HG03571 (cell line): ENCODE measurements around the gene GUCY1A1.

Experiments used
- ATAC-seq: cut with Tn5 transposase; IDR thresholded peaks from one replicate; pipeline ENCODE4 v1.9.1; 2021; ENCODE audit not compliant: unreplicated experiment

GUCY1A1 gene

GRCh38 chr4:155657985-155658680 lies 8.5 kb upstream of the GUCY1A1 start:
- no peak for ATAC-seq

DNA sequence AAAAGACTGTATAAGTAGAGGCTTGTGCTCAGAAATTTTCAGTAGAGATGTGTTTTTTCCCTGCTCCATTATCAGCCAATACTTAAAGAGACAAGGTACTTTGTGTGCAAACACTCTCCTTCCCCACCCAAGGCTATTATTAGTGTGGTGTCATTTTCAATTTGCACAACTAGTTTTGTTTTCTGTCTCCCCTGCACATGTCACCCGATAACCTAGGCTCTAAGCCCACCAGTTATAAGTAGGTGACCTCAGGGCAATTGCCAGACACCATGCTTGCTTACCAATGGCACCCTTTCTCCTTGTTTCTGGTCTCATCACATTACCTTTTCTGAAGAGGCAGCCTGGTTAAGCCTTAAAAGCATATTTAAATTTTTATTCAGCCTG lies 8.0 kb upstream of the GUCY1A1 start:
- no peak for ATAC-seq

- no peak for ATAC-seq
Measured at GRCh38 chr4:155659176-155659575, 7.5 kb upstream of the GUCY1A1 start.

DNA sequence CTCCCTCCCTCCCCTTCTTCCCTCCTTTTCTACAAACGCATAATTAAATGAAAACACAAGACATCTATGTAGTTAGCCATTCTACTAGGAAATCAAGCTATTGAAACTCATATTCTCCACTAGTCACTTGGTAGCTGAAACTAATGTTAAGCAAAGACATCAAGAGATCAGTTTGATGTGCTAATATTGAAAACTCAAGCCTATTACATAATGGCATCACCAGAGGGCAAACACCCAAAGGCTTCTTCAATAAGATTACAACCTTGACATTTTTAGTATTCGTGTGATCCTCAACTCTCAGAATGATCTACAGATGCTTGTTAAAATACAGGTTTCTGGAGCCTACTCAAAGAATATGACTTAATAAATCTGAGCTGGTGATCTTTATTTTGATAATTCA lies 6.2 kb upstream of the GUCY1A1 start:
- no peak for ATAC-seq

DNA sequence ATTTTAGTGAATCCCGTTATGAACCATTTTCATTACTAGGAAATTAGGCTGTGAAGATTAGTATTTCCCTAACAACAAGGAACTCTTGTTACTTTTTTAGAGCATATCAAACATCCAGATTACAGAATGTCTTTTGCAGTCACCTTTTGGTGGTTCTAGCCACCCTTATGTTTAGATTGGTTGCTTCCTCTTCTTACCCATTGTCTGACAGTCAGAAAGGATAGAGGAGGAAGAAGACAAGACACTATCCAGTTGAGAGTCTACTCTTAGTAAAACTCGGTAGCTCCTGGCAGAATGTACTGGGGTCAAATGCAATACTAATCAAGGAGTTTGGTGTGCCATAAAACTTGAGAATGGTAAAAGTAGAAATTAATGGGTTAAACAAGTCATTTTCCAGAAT lies 1.6 kb upstream of the GUCY1A1 start:
- no peak for ATAC-seq

DNA sequence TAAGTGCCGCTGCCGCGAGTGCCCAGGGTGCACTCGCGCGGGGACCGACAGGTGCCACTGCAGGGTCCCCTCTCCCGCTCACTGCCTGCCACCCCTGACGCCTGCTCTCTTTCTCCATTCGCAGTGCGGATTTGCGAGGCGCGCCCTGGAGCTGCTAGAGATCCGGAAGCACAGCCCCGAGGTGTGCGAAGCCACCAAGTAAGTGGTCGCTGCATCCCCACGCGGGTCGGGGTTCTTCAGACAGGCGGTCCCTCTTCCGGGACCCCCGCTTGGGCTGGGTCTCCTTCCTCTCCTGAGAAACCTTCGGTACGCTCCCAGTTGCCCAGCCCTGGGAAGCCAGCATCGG lies 547 bp downstream of the GUCY1A1 start:
- peak; percentile 63 for ATAC-seq

- ATAC-seq, result peak; percentile 59
Measured at GRCh38 chr4:155667568-155668511, 1.2 kb downstream of the GUCY1A1 start.

- ATAC-seq, result no peak
Measured at GRCh38 chr4:155668707-155669220, 2.1 kb downstream of the GUCY1A1 start.

- ATAC-seq, result no peak
Measured at GRCh38 chr4:155672342-155672741, 5.7 kb downstream of the GUCY1A1 start.

DNA sequence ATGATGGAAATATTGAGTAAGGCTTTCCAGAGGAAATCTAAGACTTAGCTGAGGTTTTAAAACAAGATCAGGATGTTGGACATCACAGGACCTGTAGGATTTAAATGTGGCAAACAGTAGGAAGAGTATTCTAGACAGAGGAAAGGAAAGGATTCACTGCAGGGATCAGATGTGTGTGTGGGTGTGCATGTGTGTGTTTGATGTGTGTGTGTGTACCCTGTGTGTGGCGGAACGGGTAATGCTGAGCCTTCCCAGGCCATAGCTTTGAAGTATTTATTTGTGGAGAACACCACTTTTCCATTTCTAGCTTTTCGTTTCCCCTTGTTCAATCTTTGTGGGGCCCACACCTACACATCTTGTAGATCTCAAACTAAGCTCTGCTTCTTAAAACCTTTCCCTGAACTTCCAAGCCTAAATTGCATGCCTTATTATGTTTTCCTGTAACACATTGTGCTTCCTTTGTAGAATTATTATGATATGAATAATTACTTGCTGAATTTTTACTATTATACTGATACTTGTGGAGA lies 6.9 kb downstream of the GUCY1A1 start:
- ATAC-seq, result no peak

- ATAC-seq, result no peak
Measured at GRCh38 chr4:155674669-155675071, 8.0 kb downstream of the GUCY1A1 start.

GRCh38 chr4:155675709-155676429 lies 9.2 kb downstream of the GUCY1A1 start:
- peak; percentile 75 for ATAC-seq

DNA sequence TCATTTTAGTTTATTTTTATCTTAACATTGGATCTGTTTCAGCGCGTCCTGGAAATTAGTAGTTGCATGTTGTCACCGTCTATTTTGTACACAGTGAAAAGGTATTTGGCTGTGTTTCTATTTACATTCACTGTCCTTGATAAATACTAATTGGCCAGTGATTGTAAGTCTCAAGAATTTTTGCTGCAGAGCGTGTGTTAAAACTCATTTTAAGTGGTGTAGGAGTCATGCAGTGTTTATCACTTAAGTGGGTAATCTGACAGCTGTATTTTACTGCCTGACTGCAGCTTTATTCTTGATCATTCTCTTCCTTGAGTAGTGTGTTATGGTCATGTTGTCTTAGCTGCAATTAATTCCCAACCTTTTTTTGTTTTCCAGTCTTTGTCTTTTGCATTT lies 9.8 kb downstream of the GUCY1A1 start:
- ATAC-seq, result no peak

DNA sequence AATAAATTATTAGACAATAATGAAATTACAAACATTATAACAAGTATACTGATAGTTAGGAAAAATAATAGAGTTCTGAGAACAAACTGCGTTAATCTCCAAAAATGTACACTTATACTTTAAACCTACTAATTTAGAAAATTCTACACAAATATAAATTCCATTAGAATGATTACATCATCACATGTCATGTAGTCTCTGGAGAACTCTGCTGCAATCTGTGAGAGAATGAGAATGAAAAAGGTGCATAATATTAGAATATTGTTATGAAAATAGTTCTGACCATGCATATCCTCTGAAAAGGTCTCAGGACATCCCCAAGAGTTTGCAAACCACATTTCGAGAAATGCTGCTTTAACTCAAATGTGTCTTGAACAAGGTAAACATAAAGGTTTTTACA lies 11.4 kb downstream of the GUCY1A1 start:
- ATAC-seq, result no peak

- ATAC-seq, result no peak
Measured at GRCh38 chr4:155679343-155679742, 12.7 kb downstream of the GUCY1A1 start.

DNA sequence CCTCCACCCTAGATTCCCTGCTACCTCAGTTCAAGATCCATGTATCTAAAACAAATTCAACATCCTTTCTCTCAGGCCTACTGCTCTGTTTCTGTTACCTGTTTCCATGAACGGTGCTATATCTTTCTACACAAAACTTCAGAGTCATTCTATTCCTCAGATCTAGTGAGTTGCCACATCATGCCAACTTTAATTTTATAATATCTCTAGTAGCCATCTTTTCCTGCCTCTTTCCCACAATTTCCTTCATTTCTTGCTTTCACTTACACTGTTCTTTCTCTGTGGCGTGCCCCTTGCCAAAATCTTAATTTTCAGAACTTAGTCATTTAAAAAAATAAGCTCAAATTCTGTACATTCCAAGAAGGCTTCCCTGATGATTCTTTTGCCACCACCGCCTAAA lies 15.2 kb downstream of the GUCY1A1 start:
- ATAC-seq, result no peak

DNA sequence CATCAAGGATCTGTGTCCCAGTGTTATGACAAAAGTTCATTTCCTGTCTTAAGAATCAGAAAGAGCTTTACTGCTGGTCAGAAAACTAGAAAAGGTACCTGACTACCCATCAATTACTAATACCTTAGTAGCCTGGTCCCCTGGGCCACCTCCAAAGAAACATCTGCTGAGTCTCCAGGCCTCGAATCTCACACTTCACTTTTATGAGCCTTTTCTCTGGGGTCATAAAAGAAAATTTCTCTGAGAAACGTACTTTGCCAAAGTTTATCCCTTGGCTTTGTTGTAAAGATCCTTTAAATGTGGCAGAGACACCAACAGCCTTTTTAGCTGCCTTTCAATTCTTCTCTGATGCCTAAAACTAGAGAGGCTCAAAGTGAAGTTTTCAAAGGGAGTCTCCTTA lies 17.8 kb downstream of the GUCY1A1 start:
- no peak for ATAC-seq

DNA sequence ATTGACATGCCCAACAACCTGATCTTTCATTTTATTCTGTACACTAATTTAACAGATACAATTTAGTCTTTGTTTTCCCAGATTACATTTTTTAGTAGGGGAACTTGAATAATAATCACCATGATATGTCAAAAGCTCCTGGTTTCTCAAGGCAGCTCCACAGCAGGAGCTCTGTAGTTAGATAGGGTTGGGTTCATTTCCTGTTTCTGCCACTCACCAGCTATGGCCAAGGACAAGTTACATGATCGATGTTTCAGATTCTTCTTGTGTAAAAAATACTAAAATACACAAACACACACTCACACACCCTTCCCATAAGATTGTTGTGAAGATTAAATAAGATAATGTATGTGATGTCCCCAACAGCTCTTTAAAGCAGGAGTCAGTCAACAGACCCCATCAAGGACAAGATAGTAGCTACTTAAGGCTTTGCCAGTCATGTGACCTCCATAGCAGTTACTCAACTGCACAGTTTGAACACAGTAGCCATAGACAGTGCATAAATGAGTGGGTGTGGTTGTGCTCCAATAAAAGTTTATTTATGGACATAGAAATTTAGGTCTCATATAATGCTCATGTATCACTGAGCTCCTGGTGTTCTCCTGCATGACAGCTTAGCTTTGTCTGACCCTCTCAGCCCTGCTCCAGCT lies 18.4 kb downstream of the GUCY1A1 start:
- ATAC-seq, result no peak

DNA sequence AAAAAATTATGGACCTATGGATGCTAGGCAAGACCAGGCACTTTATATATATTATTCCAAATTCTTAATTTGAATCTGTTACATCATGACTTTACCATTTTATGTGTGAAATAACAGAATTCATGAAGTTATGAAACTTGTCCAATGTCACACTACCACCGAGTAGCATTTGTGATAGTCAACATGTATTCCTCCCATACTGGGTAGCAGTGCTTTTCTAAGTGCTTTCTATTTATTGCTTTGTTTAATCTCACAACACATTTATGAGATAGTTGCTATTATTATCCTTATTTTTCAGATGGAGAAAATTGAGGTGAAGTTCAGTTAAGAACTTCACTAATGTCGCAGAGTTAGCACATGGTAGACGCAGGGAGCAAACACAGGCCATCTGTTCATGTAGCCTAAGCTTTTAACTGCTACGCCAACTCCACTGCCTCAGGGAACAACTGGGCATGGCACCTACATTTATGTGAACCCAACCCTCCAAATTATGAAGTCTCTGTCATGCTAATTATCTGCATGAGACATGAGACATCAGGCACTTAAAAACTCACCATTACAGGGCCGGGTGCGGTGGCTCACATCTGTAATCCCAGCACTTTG lies 20.8 kb downstream of the GUCY1A1 start:
- ATAC-seq, result no peak

DNA sequence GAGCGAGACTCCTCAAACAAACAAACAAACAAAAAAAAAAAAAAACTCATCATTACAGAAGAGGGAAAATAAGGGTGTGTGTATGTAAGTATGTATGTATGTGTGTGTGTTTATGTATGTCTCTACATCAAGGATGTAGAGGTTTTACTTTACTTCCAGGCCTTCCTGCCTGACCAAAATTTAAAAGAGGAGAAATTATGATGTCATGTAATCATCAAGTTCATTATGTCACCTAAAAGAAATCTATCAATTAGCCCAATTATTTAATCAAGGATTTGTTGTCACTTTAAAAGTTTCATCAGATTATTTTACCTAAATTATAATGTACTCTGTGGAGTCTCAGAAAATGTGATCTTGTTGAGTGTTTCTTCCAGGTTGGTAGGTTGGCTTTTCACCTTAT lies 21.6 kb downstream of the GUCY1A1 start:
- ATAC-seq, result no peak
